ENCODE measurements around the gene YPEL1.

DNA sequence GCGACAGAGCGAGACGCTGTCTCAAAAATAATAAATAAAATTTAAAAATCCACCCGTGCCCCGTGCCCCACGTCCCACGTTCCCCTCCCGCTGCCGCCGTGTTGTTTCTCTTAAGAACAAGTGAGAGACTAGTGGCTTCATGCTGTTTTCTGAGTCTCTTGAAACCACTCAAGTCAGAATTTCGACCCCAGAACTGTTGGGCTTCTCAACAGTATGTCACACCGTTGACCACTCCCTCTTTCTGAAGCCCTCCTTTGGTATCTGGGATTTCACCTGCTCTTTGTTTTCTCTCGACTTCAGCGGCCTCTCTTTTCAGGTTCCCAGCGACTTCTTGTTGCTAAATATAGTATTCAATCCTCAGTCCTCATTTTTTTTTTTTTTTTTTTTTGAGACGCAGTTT, 68.8 kb downstream of the YPEL1 start:
- TF ChIP-seq, protein P1, sequence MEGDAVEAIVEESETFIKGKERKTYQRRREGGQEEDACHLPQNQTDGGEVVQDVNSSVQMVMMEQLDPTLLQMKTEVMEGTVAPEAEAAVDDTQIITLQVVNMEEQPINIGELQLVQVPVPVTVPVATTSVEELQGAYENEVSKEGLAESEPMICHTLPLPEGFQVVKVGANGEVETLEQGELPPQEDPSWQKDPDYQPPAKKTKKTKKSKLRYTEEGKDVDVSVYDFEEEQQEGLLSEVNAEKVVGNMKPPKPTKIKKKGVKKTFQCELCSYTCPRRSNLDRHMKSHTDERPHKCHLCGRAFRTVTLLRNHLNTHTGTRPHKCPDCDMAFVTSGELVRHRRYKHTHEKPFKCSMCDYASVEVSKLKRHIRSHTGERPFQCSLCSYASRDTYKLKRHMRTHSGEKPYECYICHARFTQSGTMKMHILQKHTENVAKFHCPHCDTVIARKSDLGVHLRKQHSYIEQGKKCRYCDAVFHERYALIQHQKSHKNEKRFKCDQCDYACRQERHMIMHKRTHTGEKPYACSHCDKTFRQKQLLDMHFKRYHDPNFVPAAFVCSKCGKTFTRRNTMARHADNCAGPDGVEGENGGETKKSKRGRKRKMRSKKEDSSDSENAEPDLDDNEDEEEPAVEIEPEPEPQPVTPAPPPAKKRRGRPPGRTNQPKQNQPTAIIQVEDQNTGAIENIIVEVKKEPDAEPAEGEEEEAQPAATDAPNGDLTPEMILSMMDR (IDR thresholded peaks at IDR 0.05): no peak
- TF ChIP-seq POLR2A (IDR thresholded peaks at IDR 0.05): no peak

Measured in right lobe of liver (tissue), 4 donors.